CD4-positive, alpha-beta T cell treated with Interleukin-21 for 1 hour (primary cell): ENCODE data around the gene TRIM45.
A peak's percentile ranks its signal among the peaks of the same experiment; 100 is the strongest.
"Not testable (repeated sequence)": the region's sequence is repeated elsewhere in the genome, so short reads cannot be mapped to it uniquely, and the experiment has no call there.

Experiments used
- DNase-seq: peaks from one replicate; pipeline ENCODE4 v3.0.0-alpha.2; 2020

Gene TRIM45

DNA sequence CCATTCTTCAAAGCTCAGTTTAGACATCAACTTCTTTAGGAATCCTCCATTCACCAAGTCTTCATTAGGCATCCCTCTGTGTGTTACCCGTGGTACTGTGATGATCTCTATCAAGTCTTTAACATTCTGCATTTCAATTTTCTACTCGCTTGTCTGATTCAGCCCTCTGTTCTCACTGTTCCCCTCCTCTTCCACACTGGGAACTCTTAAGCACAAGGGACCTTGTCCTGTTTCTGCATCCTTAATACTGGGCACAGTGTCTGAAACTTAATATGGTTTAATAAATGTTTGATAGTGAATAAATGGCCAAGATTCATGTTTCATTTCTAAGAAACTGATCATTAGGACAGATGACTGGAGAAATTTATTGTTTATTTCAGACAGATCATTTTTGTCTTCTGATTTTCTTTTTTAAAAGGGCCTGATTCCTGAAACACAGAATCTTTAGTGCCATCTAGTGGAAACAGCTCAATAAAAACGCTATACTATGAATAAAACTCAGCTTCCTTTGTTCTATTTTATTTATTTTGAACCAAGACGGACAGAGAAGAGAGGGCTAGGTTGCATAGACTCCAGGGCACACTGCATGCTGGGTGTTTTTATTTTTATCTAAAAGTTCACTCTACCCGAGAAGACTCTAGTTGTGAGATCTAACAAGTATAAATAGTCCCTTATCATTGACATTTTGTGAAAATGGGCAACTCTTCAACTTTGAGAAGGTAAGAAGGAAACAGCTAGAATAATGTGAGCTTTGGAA, 7.0 kb upstream of the TRIM45 start:
- peak; percentile 44 for DNase-seq

DNA sequence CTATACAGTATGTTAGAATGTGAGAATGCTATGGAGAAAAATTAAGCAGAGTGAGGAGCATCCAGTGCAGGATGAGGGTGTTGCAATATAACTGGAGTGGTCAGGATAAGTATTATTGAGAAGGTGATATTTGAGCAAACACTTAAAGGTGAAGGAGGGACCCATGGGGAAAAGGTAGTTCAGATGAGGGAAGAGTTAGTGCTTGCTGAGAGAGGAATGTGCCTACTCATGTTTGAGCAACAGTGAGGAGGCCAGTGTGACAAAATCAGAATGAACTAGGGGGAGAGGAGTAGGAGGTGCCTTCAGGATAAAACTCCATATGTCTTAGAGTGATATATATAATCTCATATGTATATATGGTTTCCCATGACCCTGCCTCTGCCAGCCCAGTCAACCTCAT, 6.2 kb upstream of the TRIM45 start:
- DNase-seq = no peak

DNA sequence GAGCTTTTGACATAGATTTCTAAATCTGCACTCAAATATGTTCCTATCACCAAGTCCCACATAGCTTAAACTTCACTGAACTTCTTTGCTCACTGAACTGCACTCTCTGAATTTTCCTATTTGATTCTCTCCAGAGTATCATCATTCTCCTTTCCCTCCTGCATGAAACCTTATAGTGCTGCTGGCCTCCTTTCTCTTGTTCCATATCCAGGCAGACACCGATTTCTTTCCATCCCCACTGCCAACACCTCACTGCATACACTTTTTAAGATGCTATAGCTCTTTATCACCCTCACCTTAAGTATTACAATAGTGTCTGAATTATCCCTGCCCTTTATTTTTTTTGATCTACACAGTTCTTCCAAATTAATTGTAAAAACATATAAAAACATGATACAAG, 3.1 kb upstream of the TRIM45 start:
- no peak for DNase-seq

DNA sequence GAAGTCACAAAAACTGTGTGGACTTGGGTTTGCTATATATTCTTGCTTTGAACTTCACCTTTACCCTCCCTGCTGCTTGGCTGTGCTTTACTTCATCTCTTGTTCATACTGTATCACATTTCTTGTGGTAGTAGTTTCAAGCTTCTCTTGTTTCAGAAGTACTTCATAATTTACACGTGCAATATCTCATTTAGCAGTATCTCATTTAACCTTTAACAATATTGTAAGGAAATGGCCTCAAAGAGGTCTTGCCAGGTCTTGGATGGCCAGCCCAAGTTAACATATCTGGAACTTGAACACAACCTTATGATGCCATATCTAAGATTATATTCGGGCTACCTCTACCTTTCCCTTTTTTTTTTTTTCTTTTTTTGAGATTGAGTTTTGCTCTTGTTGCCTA, 1.7 kb upstream of the TRIM45 start:
- no peak for DNase-seq

DNA sequence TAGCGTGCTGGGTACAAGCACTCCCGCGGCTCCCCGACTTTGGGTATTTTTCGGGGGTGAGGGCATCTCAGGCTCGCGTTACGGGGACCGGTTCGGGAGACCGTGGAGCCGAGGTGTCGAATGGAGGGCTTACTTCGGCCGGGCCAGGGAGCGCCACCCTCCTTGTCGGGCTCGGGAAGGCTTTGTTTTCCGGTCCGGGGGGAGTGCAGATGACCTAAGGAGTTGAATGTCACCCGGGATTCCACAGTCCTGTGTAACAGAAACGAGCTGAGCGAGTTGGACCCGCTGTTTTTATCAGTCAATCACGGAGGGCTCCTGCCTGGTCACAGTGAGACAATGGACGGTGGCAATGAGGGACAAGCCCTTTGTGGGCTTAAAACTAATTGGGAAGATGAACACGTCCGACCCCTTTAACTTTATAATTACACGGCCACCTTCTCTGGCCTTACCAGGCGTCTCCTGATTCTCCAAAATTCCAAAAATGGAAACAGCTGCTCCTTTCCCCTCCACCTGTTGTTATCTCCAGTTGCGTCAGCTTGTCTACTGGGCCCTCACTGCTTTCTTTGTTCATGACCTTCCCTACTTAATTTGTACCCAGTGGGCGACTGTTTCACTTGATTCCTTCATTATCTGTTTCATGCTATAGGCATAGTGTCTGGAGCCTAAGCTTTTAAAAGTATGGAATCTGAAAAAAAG, 929 bp upstream of the TRIM45 start:
- DNase-seq = no peak

DNA sequence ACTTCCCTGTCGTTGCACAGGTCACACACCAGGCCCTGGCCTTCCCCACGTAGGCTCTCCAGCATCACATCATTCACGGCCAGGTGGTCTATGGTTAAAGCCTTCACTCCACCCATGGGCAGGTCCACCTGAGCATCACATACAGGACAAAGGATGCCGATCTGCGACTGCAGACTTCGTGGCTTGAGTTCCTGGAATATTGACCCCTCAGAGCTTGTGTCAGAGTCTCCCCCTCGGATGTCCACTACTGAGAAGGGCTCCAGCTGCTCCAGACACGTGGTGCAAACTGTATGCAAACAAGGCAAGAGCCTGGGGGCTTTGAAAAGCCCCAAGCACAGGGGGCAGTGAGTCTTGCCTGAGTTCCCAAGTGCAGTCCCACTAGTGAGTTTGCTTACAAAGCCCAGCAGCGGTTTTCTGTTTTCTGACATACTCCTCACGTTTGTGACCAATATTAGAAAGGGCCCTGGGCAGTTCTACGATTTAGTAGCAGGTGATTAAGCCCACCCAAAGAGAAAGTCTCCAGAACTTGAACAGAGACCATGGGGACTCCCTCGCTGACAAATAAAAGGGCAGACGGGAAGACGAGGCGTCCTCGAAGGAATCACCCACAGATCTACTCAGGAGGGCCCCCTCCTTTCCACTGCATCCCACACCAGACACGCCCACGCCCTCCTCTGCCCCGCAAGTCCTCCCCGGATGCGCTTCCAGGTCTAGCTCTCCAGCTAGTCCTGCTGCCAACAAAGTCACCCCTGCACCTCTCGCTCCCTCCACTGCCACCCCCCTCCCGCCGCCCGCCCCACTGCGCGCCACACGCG, 568 bp downstream of the TRIM45 start:
- DNase-seq = no peak

- not testable (repeated sequence) for DNase-seq
Observed at GRCh38 chr1:117119144-117119543, 2.4 kb downstream of the TRIM45 start.

- no peak for DNase-seq
Observed at GRCh38 chr1:117118137-117118536, 3.4 kb downstream of the TRIM45 start.

DNA sequence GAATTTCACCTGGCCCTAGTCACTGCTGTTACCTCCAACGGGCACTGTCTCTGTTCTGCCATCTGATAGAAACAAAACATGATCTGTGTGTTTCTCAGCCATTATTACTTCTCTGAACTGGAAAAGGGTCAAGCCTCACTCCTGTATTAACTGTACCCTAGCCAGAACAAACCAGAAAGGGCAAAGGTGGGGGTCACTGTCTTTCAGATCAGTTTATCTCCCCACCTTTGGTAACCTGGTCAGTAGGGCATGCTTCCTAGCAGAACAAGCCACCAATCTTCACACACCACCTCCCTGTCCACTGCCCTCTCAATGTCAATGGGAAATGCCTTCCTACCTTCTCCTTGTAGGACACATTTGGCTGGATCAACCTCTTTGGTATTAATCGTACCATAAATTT, 3.9 kb downstream of the TRIM45 start:
- no peak for DNase-seq

- DNase-seq = no peak
Observed at GRCh38 chr1:117116784-117117130, 4.8 kb downstream of the TRIM45 start.

DNA sequence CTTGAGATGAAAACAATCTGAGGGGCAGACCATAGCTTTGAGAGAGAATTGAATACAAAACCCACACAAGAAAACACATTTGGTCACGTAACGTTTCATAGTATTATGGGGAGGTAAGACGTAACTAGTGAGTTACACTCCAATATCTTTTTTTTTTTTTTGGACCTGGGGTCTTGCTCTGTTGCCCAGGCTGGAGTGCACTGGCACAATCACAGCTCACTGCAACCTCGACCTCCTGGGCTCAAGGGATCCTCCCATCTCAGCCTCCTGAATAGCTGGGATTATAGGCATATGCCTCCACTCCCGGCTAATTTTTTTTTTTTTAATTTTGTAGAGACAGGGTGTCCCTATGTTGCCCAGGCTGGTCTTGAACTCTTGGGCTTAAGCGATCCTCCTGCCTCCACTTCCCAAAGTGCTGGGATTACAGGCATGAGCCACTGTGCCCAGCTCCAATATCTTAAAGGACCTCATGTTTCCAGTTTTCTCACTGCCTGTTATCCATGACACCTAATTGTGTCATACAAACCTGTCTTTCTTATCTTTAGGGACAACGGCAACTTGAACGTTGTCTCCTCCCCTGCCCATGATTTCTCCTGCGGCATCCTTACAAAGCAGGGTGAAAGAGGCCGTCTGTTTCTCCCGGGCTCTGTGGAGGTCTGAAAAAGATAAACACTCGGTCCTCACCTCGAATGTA, 5.3 kb downstream of the TRIM45 start:
- no peak for DNase-seq

GRCh38 chr1:117114877-117115276, 6.7 kb downstream of the TRIM45 start:
- DNase-seq = peak; percentile 6

GRCh38 chr1:117113199-117113598, 8.3 kb downstream of the TRIM45 start:
- no peak for DNase-seq

DNA sequence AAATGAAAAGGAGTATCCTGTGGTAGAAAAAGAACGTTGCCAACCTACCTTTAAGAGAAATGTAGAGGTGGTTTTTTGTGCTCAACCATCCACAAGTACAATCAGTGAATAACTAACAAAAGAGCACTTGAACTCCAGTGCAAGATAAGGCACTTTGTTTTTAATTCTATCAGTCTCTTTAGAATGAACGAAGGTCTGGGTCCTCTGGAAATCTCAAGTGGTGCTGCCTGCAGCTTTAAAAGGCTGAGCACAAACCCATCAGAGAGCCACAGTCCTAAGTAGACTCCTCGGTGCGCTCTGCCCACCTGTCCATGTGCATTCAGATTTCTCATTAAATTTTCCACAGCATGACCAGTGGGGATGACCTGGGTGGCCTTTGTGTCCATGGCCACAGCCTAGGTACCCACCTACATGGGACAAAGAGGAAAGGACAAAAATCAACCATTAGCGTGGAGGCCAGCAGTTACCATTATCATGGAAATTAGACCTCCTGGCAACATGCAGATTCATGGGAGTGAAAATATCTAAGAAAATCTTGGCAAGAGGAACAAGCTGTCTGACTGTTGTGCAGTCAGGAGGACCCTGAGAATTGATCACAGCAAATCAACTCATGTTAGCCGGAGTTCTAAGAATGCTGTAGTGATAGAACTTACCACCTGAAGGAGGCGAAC, 9.4 kb downstream of the TRIM45 start:
- DNase-seq = no peak

- DNase-seq = no peak
Observed at GRCh38 chr1:117110774-117111173, 10.8 kb downstream of the TRIM45 start.

DNA sequence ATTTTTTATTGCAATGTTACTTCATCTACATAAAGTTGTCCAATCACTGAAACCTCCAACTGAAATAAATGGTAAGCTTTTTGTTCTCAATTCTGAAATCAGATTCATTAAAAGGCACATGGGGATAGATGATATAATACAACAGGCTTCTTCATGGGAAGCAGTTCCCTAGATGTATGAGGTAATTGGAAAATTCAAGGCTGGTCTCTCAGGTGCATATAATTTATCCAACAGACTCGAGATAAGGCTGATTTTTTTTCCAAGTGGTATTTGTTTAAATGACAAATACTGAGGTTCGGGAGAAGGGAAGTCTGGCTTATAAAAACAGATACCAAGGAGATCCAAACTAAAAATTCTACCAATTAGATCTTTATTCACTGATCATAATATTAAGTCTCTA, 14.2 kb downstream of the TRIM45 start:
- DNase-seq = no peak

GRCh38 chr1:117106478-117106877, 15.1 kb downstream of the TRIM45 start:
- DNase-seq = no peak

DNA sequence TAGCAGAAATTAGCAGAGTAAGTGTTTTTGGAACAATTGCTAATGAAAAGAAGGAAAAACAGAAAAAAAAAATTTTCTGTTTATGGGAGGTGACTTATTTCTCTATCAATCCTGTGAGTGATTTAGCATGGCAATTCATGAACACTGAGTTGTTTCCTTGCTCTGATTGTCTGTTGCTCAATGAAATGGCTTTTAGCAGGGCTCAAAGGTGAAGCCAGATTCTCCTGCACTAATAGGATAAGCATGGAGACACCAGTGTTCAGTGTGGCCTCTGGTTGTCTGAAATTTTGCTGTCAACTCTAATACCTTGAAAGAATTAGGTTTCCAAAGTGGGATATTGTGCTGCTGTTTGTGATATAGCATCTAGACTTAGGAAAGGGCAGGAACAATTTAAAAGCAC, 15.8 kb downstream of the TRIM45 start:
- DNase-seq = no peak

DNA sequence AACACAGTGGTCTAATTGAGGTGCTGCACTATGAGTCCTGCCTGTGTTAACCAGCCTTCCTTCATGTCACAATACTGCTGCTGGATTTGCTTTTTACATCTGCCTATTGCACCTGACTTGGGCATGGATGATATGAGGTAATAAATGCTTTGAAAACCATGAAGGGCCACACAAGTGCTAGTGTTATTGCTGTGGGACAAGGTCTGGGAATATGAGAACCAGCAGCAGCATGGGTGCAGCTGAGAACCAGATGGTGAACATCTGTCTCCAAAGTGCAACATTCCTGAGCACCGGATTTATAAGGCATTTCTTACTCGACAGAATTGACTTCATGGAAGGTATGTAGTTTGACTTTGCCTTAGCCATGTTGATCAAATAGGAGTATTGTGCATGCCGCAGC, 16.6 kb downstream of the TRIM45 start:
- DNase-seq = no peak

GRCh38 chr1:117101858-117102257, 19.7 kb downstream of the TRIM45 start:
- not testable (repeated sequence) for DNase-seq

DNA sequence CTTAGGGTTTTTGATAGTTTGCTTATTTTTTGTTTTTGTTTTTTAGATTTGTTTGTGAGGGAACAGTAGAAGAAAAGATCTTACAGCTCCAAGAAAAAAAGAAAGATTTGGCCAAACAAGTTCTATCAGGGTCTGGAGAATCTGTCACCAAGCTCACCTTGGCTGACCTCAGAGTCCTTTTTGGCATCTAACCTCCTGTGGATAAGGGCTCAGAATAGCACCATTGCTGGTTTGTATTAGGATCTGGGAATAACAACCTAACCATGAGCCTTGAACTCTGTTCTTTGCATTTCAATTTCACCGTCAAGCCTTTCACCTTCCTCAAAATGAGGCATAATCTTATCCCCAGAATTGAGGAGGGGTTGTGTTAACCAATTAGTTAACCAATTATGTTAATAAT, 20.2 kb downstream of the TRIM45 start:
- DNase-seq = no peak

GRCh38 chr1:117098287-117098890, 23.2 kb downstream of the TRIM45 start:
- DNase-seq = no peak
